Natural killer cell treated with Interleukin-12 subunit alpha and Interleukin-12 subunit beta and Interleukin-15 and Interleukin-18, amount 100 ng/mL, for 72 hours (primary cell): ENCODE measurements around the gene LRRC74B. TPM values are rescaled to one million over a fixed set of nuclear protein-coding genes. Genes with fewer than 3 reads are reported as not detected.
A peak's percentile ranks its signal among the peaks of the same experiment; 100 is the strongest.

Experiments
- ATAC-seq, 2 donors: fragments of 150-1000 bp; cut with Tn5 transposase in 1 of 2; sonication (Bioruptor Pico), chemical (Tn5 transposase) in 1 of 2; 2 replicates each; pipeline ENCODE4 v1.10.0; 2021
- DNase-seq: peaks from one replicate; pipeline ENCODE4 v3.0.0; 2022; ENCODE audit warnings: low spot score
- H3K27ac Mint-ChIP-seq, 2 donors: 1 replicate in 1 of 2; 2 replicates in 1 of 2; pipeline ENCODE4 v1.8.0; 2022; ENCODE audit warnings: mixed read lengths in 2 of 2, mild to moderate bottlenecking in 1 of 2, moderate library complexity in 1 of 2
- H3K27me3 Mint-ChIP-seq, 2 donors: 1 replicate in 1 of 2; 2 replicates in 1 of 2; pipeline ENCODE4 v1.8.0; 2022; ENCODE audit warnings: mixed read lengths in 2 of 2
- H3K36me3 Mint-ChIP-seq: one replicate; pipeline ENCODE4 v1.8.0; 2022; ENCODE audit warnings: mixed read lengths
- H3K4me1 Mint-ChIP-seq, 2 donors: 1 replicate in 1 of 2; 2 replicates in 1 of 2; pipeline ENCODE4 v1.8.0; 2022; ENCODE audit warnings: low read depth in 2 of 2, mixed read lengths in 2 of 2, mild to moderate bottlenecking in 1 of 2
- H3K4me3 Mint-ChIP-seq: one replicate; pipeline ENCODE4 v1.8.0; 2022; ENCODE audit warnings: mixed read lengths
- H3K9me3 Mint-ChIP-seq: 2 replicates; pipeline ENCODE4 v1.8.0; 2022; ENCODE audit warnings: mixed read lengths
- total RNA-seq, 2 donors: library from RNA; stranded (reverse); gene quantifications; one replicate each; pipeline ENCODE4 v1.2.3, GENCODE V29; 2022

Gene LRRC74B
- total RNA-seq, 2 donors from 2014 or later = not detected

DNA sequence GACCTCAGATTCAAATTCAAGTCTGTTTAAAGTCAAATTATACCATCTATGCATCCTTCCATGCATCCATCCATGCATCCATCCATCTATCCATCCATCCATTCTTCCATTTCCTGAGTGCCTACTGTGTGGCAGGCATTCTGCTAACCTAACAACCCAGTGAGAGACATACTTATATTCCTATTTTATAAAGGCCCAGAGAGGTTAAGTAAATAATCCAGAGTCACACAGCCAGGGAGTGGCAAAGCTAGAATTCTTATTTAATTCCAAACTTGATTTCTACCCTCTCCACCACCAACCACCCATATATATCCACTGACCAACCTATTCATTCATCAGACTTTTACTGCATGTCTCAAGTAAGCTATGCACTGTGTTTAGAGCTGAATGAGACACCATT, 53.8 kb downstream of the LRRC74B start:
- H3K36me3 Mint-ChIP-seq = no peaks in the 10 kb centered on the region
- no peak overlapping the region for H3K4me3 Mint-ChIP-seq
- H3K27ac Mint-ChIP-seq = no peak overlapping the region
- H3K9me3 Mint-ChIP-seq = no peaks in the 10 kb centered on the region
- DNase-seq (no peak), ATAC-seq (no peak)
- H3K4me1 Mint-ChIP-seq = peaks cover 6 to 8% of the 10 kb centered on the region in 2 donors
- peaks cover 13 to 18% of the 10 kb centered on the region in 2 donors for H3K27me3 Mint-ChIP-seq

DNA sequence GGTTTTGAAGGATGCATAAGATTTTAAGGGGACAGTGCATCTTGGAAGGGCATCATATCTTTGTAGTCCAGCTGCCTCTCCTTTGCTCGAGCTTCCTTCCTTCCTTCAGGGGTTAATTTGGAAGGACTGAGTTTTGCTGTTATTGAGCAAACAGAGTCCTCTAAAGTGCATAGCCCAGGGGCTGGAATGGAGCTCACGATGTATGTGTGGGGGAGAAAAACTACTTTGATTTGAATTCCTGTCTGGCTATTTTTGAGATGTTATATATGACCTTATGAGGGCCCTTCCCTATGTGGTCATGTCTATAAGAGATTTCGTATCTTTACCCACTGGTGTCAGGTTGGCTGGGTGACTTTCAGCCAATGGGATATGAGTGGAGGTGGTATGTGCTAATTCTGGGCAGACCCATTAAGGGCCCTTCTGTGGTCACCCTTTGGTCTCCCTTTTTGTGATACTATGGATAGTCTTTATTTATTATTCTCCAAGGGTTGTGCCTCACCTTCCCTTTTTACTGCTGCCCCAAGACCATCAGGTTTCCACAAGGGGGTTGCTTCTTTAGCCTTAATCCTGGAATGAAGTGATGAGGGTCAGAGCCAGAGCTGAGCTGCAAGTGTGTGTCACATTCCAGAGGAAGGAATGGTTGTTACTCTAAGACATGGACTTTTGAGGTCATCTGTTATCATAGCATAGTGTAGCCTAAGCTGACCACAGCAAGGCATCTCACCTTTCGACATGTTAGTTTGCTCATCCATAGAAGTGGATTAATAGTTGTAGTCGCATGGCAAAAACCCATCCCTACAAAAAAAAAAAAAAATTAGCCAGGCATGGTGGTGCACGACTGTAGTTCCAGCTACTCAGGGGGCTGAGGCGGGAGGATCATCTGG, 54.6 kb downstream of the LRRC74B start:
- peaks cover 6 to 8% of the 10 kb centered on the region in 2 donors for H3K4me1 Mint-ChIP-seq
- H3K4me3 Mint-ChIP-seq = no peak overlapping the region
- peaks cover 20 to 21% of the 10 kb centered on the region in 2 donors for H3K27me3 Mint-ChIP-seq
- no peak overlapping the region for H3K27ac Mint-ChIP-seq
- H3K36me3 Mint-ChIP-seq = no peaks in the 10 kb centered on the region
- ATAC-seq = no peak
- no peak for DNase-seq
- no peaks in the 10 kb centered on the region for H3K9me3 Mint-ChIP-seq

DNA sequence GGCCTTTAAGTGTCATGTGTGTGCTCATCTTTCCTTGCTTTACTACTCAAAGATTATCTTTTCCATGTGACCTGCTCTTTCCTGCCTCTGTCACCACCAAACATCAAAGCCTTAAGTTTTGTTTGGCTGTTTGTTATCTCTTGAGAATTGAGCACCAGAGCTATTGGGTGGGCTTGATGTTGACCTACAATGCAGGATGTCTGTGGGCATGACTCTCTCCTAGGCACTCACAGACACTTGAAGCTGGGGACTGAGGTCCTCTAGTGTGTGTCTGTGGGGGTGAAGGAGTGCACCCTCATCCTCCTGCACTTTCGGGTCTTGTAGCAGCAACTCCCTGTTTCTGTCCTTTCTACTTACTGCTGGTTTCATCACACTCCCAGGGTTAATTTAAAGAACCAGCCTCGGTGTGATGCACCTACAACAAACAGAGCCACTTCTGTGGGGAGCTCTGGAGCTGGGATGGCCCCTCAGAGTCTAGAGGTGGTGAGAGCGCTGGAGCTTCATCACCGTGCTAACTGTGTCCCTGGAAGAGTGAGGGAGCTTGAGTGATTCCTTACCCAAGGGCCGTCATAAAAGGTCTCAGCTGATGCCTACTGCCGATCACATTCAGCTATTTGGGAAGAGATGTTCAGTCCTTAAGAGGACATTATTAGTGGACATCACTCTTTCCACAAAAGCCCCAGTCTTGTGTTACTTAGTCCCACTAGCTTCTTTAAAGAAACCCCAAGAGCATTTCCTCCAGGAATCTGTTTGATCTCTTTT, 56.3 kb downstream of the LRRC74B start:
- Mint-ChIP-seq H3K27ac (no peak overlapping the region), H3K4me3 (no peak overlapping the region), H3K36me3 (no peaks in the 10 kb centered on the region), H3K4me1 (peaks cover 6 to 8% of the 10 kb centered on the region in 2 donors), H3K9me3 (no peaks in the 10 kb centered on the region), H3K27me3 (peaks cover 23 to 30% of the 10 kb centered on the region in 2 donors)
- no peak for DNase-seq
- ATAC-seq = peak in 1 of 2 donors; percentile 12

DNA sequence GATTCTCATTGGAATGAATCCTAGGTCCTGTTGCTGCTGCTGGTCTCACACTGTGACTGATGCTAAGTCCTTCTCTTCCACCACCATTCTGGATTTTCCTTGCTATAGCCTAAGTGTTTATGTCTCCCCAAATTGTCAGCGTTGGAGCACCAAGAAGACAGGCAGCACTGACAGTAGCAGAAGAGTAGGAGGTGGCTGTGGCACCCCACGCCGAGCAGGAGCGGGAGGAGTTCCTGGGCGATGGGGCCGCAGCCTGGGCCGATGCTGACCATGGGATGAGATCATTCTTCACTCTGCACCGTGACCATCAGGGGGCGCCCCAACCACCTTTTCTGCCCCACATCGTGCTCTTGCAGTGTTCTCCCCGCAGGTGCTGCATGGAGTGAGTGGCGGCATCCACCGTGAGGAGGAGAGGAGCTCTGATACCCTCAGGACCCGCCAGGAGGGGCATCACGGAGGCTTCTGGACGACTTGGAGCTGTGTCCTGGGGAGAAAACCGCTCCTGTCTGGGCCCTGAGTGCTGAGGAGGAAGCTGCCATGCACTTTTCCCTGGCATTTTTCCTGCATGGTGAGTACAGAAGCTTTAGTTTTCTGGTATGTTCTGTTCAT, 57.0 kb downstream of the LRRC74B start:
- DNase-seq (peak; percentile 84), ATAC-seq (peak; percentile 90)
- Mint-ChIP-seq H3K36me3 (no peaks in the 10 kb centered on the region), H3K27me3 (peaks cover 23 to 30% of the 10 kb centered on the region in 2 donors), H3K27ac (no peak overlapping the region), H3K9me3 (no peaks in the 10 kb centered on the region), H3K4me3 (no peak overlapping the region), H3K4me1 (peaks cover 6 to 8% of the 10 kb centered on the region in 2 donors)

DNA sequence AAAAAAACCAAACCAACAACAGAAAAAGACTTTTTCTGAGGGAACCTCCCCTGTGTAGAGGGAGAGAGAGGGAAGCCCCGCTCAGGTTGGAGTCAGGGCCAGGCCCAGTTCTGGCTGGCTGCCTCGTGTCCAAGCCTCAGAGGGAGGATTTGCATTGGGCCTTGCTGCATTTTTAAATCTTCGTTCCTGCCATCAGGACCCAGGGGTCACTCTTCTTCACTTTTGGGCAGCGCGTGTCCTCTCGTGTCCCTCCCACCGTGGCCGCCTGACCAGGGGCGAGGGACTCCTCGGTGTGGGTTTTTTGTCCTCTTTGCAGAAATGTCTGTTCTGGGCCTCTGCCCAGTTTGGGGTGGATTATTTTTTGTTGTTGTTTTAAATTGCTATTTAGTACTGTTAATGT, 57.9 kb downstream of the LRRC74B start:
- no peak overlapping the region for H3K4me3 Mint-ChIP-seq
- DNase-seq (no peak), ATAC-seq (no peak)
- peaks cover 6 to 8% of the 10 kb centered on the region in 2 donors for H3K4me1 Mint-ChIP-seq
- H3K27ac Mint-ChIP-seq = no peak overlapping the region
- peaks cover 23 to 30% of the 10 kb centered on the region in 2 donors for H3K27me3 Mint-ChIP-seq
- no peaks in the 10 kb centered on the region for H3K36me3 Mint-ChIP-seq
- H3K9me3 Mint-ChIP-seq = no peaks in the 10 kb centered on the region

DNA sequence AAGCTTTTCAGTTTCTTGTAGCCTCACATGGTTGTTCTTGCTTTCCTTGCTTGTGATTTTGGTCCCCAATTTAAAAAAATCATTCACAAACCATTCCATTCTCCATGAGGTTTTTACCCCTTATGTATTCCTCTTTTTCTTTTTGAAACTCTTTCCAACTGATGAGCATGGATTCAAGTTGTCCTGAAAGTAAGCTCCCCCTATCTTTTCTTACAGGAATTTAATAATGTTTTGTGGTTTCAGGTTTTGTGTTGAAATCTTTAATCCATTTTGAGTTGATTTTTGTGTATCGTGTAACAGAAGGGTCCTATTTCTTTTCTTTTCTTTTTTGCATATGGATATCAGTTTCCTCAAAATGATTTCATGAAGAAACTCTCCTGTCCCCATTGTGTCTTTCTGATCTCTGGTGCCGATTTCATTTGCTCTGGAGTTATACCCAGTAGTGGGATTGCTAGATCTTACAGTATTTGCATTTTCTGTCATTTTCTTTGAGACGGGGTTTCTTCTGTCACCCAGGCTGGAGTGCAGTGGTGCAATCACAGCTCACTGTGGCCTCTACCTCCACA, 58.5 kb downstream of the LRRC74B start:
- Mint-ChIP-seq H3K9me3 (no peaks in the 10 kb centered on the region), H3K4me3 (no peak overlapping the region), H3K36me3 (no peaks in the 10 kb centered on the region), H3K27me3 (peaks cover 23 to 30% of the 10 kb centered on the region in 2 donors), H3K4me1 (peaks cover 6 to 8% of the 10 kb centered on the region in 2 donors), H3K27ac (peak overlapping the region in 1 of 2 donors; percentile 42)
- ATAC-seq (no peak), DNase-seq (no peak)

DNA sequence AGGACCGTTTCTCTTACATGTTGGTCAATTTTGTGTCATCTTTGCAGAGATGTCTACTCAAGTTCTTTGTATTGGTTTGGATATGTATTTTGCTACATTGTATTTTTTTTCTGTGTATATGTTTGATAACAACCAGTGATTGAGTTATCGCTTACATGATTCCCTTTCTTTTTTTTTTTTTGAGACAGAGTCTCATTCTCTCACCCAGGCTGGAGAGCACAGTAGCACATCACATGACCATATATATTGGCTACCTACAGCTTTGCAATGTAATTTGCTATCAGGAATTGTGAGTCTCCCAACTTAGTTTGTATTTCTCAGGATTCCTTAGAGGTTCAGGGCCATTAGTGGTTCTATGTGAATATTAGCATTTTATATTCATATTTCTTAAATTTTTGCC, 59.5 kb downstream of the LRRC74B start:
- peaks cover 6 to 8% of the 10 kb centered on the region in 2 donors for H3K4me1 Mint-ChIP-seq
- no peak overlapping the region for H3K4me3 Mint-ChIP-seq
- DNase-seq (no peak), ATAC-seq (no peak)
- H3K36me3 Mint-ChIP-seq = no peaks in the 10 kb centered on the region
- H3K27me3 Mint-ChIP-seq = peaks cover 20 to 30% of the 10 kb centered on the region in 2 donors
- H3K27ac Mint-ChIP-seq = no peak overlapping the region
- H3K9me3 Mint-ChIP-seq = no peaks in the 10 kb centered on the region

DNA sequence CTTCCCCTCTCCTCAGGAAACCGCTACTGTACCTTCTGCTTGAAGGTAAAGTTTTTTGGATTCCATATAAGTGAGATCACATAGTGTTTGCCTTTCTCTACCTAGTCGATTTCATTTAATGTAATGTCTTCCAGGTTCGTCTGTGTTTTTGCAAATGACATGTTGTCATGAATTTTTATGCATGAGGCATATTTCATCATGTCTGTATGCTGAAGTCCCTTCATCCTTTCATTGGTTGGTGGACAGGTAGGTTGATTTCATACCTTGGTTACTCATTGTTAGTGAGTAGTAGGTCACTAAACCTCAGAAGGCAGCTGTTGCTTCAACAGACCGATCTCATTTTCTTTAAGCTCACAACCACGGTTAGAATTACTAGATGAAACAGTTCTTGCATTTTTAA, 60.3 kb downstream of the LRRC74B start:
- no peak for DNase-seq
- no peak for ATAC-seq
- Mint-ChIP-seq H3K9me3 (no peaks in the 10 kb centered on the region), H3K27me3 (peaks cover 21 to 30% of the 10 kb centered on the region in 2 donors), H3K36me3 (no peaks in the 10 kb centered on the region), H3K4me1 (peaks cover 6 to 8% of the 10 kb centered on the region in 2 donors), H3K27ac (no peak overlapping the region), H3K4me3 (no peak overlapping the region)

DNA sequence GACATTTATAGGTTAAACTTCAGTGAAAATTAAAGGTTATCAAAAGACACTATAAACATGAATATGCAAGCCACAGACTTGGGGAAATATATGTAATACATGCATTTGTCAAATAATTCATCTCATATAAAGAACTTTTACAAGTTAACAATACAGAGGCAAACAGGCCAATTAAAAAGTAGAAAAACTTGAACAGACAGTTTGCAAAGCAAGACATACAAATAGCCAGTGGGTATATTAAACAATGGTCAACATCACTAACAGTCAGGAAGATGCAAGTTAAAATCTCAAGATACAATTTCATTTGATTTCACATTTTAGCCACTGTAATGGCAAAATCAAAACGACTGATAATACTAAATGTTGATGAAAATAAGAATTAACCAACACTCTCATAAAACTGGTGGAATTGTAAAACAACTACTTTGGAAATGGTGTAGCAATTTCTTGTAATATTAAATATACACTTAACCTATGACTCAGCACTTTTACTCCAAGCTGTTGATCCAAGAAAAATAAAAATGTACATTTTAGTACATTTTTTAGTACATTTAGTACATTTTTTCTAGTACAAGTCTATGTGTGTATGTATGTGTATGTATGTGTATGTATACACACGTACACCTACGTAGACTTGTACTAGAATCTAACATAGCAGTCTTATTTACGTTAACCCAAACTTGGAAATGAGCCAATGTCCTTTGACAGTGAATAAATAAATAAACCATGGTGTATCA, 62.8 kb downstream of the LRRC74B start:
- no peak overlapping the region for H3K27ac Mint-ChIP-seq
- H3K9me3 Mint-ChIP-seq = no peaks in the 10 kb centered on the region
- ATAC-seq = no peak
- H3K4me3 Mint-ChIP-seq = no peak overlapping the region
- H3K36me3 Mint-ChIP-seq = no peaks in the 10 kb centered on the region
- H3K27me3 Mint-ChIP-seq = peaks cover 13 to 25% of the 10 kb centered on the region in 2 donors
- no peak for DNase-seq
- H3K4me1 Mint-ChIP-seq = no peaks in the 10 kb centered on the region

Other genes starting within 250 kb of the LRRC74B start
- gene PI4KA, start 187.1 kb upstream of the LRRC74B start, total RNA-seq = 100 to 1,000 TPM in 1 of 2 donors, 10 to 100 TPM in 1; 88.5 to 146 TPM
- gene SNAP29, start 186.9 kb upstream of the LRRC74B start, total RNA-seq = 10 to 100 TPM; 23.2 to 29.2 TPM
- 100 to 1,000 TPM in 1 of 2 donors, 10 to 100 TPM in 1; 78.4 to 105 TPM for gene CRKL, start 128.5 kb upstream of the LRRC74B start, total RNA-seq
- 1 to 10 TPM in 1 of 2 donors, not detected in 1; 1.5 TPM for gene AIFM3, start 78.7 kb upstream of the LRRC74B start, total RNA-seq
- gene LZTR1, start 63.6 kb upstream of the LRRC74B start, total RNA-seq = 100 to 1,000 TPM in 1 of 2 donors, 10 to 100 TPM in 1; 76.2 to 133 TPM
- gene THAP7, start 43.8 kb upstream of the LRRC74B start, total RNA-seq = 10 to 100 TPM; 20.4 to 30.7 TPM
- gene P2RX6, start 30.8 kb upstream of the LRRC74B start, total RNA-seq = not detected
- gene SLC7A4, start 13.4 kb upstream of the LRRC74B start, total RNA-seq = not detected